GM12864 (cell line): Measurements from ENCODE around the gene SEMA3E.
"Not testable (repeated sequence)": the region's sequence is repeated elsewhere in the genome, so short reads cannot be mapped to it uniquely, and the experiment has no call there.

Experiments used
- DNase-seq: peaks from one replicate; pipeline ENCODE4 v3.0.0-alpha.2; 2011; ENCODE audit warnings: low read depth
- H3K4me3 ChIP-seq: 2 replicates; pipeline ENCODE4 v1.5.1; 2011; ENCODE audit warnings: mild to moderate bottlenecking, low read depth, low read length, control low read depth
- TF ChIP-seq, protein P1 (sequence below): IDR thresholded peaks from 2 replicates; pipeline ENCODE4 v1.5.1; 2011; ENCODE audit warnings: low read depth, mild to moderate bottlenecking, moderate library complexity, low read length, control low read depth, inconsistent platforms; ENCODE audit errors: missing control alignments

The SEMA3E gene

DNA sequence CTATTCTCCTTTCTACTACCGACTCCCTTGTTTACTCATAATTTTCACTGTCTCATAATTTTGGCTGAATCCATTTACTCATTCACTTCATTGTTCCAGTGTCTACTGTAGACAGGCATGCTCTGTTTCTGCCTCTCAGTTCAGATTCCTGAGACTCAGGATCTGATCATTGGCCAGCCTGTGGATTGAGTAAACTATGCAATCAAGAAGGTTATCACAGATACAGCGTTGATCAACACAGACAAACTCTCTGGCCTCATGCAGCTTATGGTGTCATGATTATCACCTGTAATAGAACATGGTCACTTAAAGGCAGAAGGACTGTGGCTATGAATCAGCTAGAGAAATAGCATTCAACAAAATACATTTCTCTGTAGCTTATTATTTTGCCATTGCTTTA lies 86.0 kb downstream of the SEMA3E start:
- H3K4me3 ChIP-seq: no peak overlapping the region
- DNase-seq: no peak
- TF ChIP-seq, protein P1, sequence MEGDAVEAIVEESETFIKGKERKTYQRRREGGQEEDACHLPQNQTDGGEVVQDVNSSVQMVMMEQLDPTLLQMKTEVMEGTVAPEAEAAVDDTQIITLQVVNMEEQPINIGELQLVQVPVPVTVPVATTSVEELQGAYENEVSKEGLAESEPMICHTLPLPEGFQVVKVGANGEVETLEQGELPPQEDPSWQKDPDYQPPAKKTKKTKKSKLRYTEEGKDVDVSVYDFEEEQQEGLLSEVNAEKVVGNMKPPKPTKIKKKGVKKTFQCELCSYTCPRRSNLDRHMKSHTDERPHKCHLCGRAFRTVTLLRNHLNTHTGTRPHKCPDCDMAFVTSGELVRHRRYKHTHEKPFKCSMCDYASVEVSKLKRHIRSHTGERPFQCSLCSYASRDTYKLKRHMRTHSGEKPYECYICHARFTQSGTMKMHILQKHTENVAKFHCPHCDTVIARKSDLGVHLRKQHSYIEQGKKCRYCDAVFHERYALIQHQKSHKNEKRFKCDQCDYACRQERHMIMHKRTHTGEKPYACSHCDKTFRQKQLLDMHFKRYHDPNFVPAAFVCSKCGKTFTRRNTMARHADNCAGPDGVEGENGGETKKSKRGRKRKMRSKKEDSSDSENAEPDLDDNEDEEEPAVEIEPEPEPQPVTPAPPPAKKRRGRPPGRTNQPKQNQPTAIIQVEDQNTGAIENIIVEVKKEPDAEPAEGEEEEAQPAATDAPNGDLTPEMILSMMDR: no peak

GRCh38 chr7:83562289-83562688 lies 86.7 kb downstream of the SEMA3E start:
- H3K4me3 ChIP-seq: no peak overlapping the region
- TF ChIP-seq, protein P1: no peak
- no peak for DNase-seq

GRCh38 chr7:83559887-83560286 lies 89.1 kb downstream of the SEMA3E start:
- no peak for DNase-seq
- no peak overlapping the region for H3K4me3 ChIP-seq
- TF ChIP-seq, protein P1: no peak

DNA sequence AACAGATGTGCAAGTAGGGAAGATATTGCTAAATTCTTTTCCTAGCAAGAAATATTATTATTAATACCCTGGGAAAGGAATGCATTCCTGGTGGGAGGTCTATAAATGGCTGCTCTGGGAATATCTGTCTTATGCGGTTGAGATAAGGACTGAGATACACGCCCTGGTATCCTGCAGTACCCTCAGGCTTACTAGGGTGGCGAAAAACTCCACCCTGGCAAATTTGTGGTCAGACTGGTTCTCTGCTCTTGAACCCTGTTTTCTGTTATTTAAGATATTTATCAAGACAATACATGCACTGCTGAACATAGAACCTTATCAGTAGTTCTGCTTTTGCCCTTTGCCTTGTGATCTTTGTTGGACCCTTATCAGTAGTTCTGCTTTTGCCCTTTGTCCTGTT lies 96.4 kb downstream of the SEMA3E start:
- DNase-seq, H3K4me3 ChIP-seq: not testable (repeated sequence)

- no peak for DNase-seq
- TF ChIP-seq, protein P1: no peak
- H3K4me3 ChIP-seq: no peak overlapping the region
Measured at GRCh38 chr7:83550100-83550499, 98.8 kb downstream of the SEMA3E start.

DNA sequence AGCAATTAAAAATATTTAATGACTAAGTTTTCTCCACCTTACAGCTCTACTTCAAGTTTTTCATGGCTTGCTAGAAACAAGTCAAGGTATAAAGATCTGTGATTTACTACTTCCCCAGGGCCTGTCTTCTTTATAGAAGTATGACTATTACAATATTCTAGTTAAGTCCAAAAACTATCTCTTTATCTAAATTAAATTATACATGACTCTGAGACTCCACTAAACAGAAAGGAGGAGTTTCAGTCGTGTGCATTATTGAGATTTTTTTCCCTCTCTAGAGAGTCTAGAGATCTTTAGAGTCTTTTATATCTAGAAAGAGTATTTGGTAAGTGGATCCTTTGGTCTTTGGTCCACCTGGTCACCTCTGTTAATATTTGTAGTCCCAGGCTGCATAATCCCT lies 100.7 kb downstream of the SEMA3E start:
- TF ChIP-seq, protein P1: no peak
- H3K4me3 ChIP-seq: no peak overlapping the region
- no peak for DNase-seq

DNA sequence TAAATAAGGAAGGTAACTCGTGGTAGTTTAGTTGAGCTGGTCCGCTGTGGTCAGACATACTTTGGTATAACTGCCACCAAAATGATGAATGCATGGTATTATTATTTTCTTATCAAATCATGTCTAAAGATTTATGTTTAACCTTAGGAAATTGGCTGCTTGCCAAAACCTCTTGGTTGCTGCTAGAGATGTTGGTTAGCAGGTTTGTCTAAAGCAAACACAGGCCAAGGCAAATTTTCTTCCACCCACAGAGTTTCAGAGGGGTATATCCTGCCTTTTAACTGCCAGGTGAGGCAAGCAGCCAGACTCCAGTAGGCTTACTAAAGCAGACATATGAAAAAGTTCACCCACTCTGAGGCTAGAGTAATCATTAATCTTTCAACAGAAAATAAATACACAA lies 101.4 kb downstream of the SEMA3E start:
- no peak for DNase-seq

More for the DNA sequence above, 101.4 kb downstream of the SEMA3E start:
- TF ChIP-seq, protein P1: no peak
- no peak overlapping the region for H3K4me3 ChIP-seq
